Aortic smooth muscle cell (primary cell): Measurements from ENCODE around the gene FOXJ1. TPM values are rescaled to one million over a fixed set of nuclear protein-coding genes. Genes with fewer than 3 reads are reported as not detected.

Source experiments
- total RNA-seq: library from RNA; depleted of rRNA; stranded (reverse); fragments of >200 nt; gene quantifications from 2 replicates; pipeline ENCODE4 v1.2.3, GENCODE V29; 2014

The FOXJ1 gene, protein sequence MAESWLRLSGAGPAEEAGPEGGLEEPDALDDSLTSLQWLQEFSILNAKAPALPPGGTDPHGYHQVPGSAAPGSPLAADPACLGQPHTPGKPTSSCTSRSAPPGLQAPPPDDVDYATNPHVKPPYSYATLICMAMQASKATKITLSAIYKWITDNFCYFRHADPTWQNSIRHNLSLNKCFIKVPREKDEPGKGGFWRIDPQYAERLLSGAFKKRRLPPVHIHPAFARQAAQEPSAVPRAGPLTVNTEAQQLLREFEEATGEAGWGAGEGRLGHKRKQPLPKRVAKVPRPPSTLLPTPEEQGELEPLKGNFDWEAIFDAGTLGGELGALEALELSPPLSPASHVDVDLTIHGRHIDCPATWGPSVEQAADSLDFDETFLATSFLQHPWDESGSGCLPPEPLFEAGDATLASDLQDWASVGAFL
- total RNA-seq: not detected in 2 replicates

DNA sequence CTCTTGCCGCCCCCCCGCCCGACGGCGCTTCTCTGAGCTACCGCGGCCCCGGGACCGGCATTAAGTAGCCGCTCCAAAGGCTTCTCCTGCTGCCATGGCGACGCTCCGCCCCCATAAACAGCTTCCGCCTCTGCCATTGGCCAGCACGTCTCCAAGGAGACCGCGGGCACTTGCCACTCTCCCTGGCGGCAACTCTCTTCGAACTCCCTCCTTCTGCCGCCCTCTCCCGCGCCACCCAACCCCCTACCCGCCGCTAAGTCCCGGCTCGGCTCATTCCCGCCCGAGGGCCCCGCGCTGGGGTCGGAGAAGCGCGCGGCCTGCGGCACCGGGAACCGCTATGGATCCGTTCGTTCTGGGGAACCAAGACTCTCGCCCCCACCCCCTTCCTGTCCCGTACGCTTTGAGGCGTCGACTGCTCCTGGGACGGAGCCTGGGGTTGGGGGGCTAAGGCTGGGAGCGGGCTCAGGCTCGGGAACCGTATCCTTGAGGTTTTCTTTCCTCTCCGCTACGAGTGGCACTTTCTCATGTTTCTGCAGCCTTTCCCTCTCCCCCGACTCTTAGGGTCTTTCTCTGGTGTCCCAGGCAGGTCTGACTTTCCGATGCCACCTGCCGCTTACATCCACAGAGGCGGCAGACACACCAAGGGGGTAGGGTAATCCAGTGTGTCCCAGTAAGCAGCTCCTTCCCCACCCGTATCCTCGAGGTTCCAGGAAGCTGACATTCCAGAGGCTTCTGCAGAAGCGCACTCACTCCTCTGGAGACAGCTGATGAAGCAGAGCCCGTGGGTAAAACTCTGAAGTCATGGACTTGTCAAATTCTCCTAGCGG lies at the start of gene FOXJ1:
FOXJ1 (minus strand) TSS at position 34 of the 827 bp plus-strand sequence. CDS start 850 bp downstream, outside the sequence.

DNA sequence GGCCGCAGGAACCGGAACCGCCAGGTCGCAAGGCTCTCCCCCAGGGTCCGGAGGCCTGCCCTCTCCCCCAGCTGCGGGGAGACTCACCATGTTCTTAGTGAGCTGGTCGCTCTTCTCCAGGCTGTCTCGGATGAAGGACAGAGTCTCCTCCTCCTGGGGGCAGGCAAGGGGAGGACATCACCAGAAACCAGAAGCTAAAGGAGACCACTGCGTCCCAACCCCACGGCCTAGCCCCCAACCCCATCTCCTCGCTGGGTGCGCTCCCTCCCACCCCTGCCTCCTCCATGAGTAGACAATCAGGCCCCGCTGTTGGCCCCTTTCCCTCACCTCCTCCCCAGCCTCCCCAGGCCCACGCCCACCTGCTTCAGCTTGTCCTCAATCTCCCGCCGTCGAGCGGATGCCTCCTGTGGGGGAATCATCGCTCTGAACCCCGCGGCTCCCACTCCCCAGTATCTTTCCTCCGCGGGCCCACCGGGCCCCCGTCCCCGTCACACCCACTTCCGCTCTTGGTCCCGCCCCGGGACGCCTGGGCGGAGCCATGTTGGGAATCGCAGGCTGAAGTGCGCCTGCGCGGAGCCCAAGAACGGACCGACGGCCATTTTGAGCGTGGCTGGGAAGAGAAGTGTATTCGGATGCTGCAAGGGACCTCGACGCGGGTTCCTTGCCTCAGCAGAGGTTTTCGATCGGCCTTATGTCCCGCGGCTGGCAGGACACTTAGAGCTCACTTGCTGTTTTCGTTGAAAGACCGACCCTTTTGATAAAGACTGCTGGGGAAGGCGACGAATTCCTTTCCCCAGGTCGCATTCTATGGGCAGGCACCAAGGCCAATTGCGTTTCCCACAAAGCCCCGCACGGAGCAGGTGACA lies 37.5 kb downstream of the FOXJ1 start, which contains the start of gene EXOC7:
EXOC7 (minus strand) TSS at position 514 of the 866 bp plus-strand sequence; CDS start at position 419, 95 bp downstream.

Other genes with a start within 250 kb of the FOXJ1 start
- gene TRIM65, start 244.3 kb downstream of the FOXJ1 start, total RNA-seq: 8.5 and 10.8 TPM in 2 replicates
- gene MRPL38, start 236.4 kb downstream of the FOXJ1 start, total RNA-seq: 20.4 and 24.0 TPM in 2 replicates
- gene FBF1, start 200.2 kb downstream of the FOXJ1 start, total RNA-seq: 10.8 and 13.3 TPM in 2 replicates
- gene ACOX1, start 162.1 kb downstream of the FOXJ1 start, total RNA-seq: 63.0 and 69.9 TPM in 2 replicates
- gene TEN1, start 162.0 kb downstream of the FOXJ1 start, total RNA-seq: 17.3 and 18.3 TPM in 2 replicates
- 0.92 and 0.99 TPM in 2 replicates for gene CDK3, start 140.4 kb downstream of the FOXJ1 start, total RNA-seq
- gene EVPL, start 113.9 kb downstream of the FOXJ1 start, total RNA-seq: not detected in 2 replicates
- gene SRP68, start 68.7 kb downstream of the FOXJ1 start, total RNA-seq: 29.2 and 38.6 TPM in 2 replicates
- gene GALR2, start 66.5 kb downstream of the FOXJ1 start, total RNA-seq: not detected in 2 replicates
- gene ZACN, start 62.1 kb downstream of the FOXJ1 start, total RNA-seq: not detected in 2 replicates
- 98.9 and 104 TPM in 2 replicates for gene EXOC7, start 37.5 kb downstream of the FOXJ1 start, total RNA-seq
- 0.19 and 0.40 TPM in 2 replicates for gene RNF157, start 99.2 kb upstream of the FOXJ1 start, total RNA-seq
- 3.4 and 3.9 TPM in 2 replicates for gene UBALD2, start 124.1 kb upstream of the FOXJ1 start, total RNA-seq
- gene QRICH2, start 167.0 kb upstream of the FOXJ1 start, total RNA-seq: 2.1 and 3.2 TPM in 2 replicates
- 27.1 and 41.2 TPM in 2 replicates for gene PRPSAP1, start 212.7 kb upstream of the FOXJ1 start, total RNA-seq
- gene SPHK1, start 243.4 kb upstream of the FOXJ1 start, total RNA-seq: 32.3 and 43.1 TPM in 2 replicates